GM19193 (cell line): ENCODE data around the gene PRCD.
A peak's percentile ranks its signal among the peaks of the same experiment; 100 is the strongest.

Source experiments
- POLR2A ChIP-seq: IDR thresholded peaks from 4 replicates; pipeline ENCODE4 v1.6.1; 2011; ENCODE audit not compliant: insufficient read depth, insufficient read length; ENCODE audit errors: extremely low read depth

PRCD gene

GRCh38 chr17:76519048-76519966, 20.5 kb upstream of the PRCD start:
- no peak for TF ChIP-seq POLR2A

DNA sequence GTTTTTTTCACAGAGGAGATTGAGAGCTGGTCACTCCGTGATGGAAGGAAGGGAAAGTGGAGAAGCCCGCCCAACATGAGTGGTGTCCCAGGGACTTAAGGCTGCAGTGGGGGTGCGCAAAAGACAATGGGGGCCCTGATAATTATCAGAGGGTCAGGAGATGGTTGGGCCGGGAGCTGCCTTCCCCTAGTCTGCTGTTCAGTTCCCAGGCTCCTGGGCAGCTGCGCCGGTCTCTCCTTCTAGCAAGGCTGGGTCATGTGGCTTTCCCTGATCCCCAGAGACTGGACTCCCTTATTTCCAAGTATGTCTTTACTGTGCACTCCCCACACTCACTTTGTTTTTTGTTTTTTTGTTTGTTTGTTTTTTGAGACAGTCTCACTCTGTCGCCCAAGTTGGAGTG, 18.6 kb upstream of the PRCD start:
- TF ChIP-seq POLR2A = no peak

DNA sequence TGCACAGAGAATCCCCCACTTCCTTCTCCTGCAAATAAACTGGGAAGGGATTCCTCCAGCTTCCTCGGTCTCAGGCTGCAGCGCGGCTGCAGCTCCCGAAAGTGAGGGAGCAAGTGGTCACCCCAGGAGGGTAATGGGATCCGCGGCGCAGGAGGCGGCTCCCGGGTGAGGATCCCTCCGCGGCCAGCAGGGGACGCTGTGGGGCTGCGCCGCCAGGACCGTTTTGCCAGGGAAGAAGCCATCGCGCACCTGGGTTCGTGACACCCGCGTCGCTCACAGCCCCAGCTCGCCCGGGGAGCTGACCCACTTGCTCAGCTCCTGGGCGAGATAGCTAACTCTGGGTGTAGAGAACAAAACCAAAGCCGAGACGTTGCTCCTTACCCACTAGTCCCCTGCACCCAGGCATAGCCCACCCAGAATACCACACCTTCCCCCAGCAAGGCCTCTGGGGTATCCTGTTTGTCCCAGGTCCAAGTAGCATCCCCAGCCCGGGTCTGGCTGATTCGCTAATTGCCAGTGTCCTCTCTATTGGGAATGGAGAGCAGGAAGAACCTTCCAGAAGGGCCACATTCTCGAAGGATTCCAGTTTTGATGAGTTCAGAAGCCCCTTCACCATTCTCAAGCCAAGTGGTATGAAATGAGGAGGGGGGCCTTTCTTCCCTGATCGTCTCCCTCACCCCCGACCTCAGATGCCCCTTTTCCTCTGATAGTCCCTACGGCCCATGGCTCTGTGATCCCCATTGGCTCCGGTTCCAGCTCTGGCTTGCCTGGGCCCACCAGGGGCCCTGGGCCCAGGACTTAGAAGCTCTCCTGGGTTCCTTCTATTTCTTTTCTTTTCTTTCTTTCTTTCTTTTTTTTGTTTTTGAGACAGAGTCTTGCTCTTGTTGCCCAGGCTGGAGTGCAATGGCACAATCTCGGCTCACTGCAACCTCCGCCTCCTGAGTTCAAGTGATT, 16.5 kb upstream of the PRCD start:
- TF ChIP-seq POLR2A = no peak

- no peak for TF ChIP-seq POLR2A
Observed at GRCh38 chr17:76524598-76525512, 15.0 kb upstream of the PRCD start.

DNA sequence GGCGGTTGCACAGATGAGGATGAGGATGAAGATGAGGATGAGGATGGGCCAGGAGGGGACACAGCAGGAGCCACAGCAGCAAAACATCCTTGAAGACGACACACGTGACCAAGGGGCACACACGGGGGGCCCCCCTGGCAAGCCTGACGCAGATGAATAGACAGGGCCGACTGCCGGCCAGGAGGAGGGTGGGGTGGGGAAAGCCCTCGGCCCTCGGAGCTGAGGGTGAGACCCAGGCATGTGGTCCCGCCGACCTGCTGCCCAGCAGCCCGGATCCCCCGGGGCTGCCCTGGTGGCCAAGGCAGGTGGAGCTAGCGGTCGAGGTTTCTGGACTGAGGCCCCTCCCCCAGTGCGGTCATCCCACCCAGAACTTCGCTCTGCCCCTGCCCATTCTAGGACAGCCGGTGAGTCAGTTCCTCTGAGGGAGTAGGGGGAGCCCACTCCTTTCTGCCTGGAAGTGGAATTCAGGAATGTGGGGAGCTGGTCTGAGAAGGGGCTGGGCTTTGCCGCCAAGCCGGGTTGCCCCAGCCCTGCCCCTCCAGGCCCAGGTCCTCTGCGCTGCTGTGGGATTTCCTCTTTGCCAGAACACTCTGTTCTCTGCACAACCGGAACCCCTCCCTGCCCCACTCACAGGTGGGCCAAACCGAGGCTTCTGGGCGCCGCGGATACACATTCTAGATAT, 12.3 kb upstream of the PRCD start:
- TF ChIP-seq POLR2A = no peak

DNA sequence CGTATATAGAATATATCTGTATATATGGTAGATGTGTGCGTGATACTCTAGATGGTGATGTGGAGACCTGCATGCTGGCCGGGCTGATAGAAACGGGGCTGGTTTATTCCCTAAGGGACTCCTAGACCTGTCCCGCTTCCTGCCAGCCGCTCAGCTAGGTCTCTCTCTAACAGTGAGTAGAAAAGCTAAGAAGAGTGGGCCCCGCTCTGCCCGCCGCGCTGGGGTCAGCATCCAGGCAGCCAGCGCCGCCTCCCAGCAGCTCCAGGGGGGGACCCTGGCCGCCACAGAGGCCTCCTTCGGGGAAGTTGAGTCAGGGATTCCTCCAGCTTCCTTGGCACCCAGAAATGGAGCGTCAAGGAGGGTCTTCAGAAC, 11.7 kb upstream of the PRCD start:
- TF ChIP-seq POLR2A = no peak

GRCh38 chr17:76528528-76529223, 11.2 kb upstream of the PRCD start:
- peak; percentile 31 for TF ChIP-seq POLR2A

GRCh38 chr17:76529224-76530094, 10.4 kb upstream of the PRCD start:
- no peak for TF ChIP-seq POLR2A

DNA sequence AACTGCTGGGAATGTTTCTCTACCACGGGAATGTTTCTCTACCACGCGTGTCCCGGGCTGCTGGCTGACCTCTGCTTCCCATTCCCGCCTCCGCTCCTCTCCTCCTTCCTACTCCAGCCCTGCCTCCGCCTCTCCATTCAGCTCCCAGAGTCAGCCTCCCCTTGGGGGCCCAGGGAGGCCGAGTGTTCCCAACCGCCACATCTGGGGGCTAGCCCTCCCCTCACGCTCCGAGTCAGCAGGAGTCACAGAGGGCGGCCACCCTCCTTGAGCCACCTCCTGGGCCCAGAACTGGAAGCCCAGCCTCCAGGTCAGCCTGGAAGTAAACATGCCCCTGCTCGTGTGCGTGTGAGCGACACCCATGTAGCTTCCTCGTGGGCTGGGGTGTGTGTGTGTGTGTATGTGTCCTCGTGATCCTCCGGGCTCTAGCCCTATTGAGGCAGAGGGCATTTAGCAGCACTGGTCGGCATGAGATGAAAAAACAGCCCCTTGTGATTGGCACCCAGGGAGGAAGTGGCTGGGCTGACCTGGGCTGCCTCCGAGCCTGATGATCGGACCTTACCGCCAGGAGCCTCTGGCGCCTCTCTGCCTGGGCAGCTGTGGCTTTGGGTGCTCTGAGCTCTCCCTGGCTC, 9.6 kb upstream of the PRCD start:
- no peak for TF ChIP-seq POLR2A

GRCh38 chr17:76530811-76531485, 8.9 kb upstream of the PRCD start:
- TF ChIP-seq POLR2A = no peak

- TF ChIP-seq POLR2A = no peak
Observed at GRCh38 chr17:76531486-76532038, 8.3 kb upstream of the PRCD start.
